ENCODE results near the gene EPB41L1.

The EPB41L1 gene

DNA sequence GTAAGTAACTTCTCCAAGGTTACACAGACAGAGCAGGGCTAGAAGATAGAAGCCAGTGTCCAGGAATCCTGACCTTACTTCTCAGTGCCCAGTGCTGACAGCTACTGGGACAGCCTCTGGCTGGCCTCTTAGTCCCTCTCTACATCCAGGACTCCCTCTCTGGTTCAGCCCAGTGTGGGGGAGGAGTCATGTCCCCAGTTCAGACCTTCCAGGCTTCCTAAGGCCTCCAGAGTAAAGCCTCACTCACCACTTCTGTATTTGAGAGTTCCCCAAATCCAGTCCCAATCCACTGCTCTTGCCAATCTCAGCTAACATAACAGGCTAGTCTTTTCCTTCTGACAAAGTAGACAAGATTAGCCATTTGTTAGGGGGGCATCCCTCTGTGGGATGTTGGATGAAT lies 36.9 kb upstream of the EPB41L1 start:
- TF ChIP-seq, protein P1, sequence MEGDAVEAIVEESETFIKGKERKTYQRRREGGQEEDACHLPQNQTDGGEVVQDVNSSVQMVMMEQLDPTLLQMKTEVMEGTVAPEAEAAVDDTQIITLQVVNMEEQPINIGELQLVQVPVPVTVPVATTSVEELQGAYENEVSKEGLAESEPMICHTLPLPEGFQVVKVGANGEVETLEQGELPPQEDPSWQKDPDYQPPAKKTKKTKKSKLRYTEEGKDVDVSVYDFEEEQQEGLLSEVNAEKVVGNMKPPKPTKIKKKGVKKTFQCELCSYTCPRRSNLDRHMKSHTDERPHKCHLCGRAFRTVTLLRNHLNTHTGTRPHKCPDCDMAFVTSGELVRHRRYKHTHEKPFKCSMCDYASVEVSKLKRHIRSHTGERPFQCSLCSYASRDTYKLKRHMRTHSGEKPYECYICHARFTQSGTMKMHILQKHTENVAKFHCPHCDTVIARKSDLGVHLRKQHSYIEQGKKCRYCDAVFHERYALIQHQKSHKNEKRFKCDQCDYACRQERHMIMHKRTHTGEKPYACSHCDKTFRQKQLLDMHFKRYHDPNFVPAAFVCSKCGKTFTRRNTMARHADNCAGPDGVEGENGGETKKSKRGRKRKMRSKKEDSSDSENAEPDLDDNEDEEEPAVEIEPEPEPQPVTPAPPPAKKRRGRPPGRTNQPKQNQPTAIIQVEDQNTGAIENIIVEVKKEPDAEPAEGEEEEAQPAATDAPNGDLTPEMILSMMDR (conservative IDR thresholded peaks at IDR 0.05; ENCODE audit: low read depth, low read length): no peak
- no peak for DNase-seq (ENCODE audit: low read depth)
- no peak overlapping the region for H3K4me3 ChIP-seq (ENCODE audit: low read length)

DNA sequence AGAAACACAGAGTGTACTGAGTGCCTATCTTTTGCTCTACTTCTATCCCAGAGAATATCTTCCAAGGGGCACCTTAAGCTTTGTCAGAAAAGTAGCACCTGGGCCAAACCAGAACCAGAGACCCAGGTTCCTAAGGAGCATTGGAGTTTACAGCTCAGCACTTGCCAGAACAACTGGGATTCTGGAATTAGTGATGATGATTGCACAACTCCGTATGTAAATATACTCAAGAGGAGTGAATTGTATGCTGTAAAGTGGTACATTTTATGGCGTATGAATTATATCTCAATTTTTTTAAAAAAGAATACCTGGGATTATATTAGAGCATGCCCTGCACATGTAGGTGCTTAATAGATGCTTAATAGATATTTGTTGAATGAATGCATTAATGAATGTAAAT lies 36.2 kb upstream of the EPB41L1 start:
- TF ChIP-seq, protein P1 (conservative IDR thresholded peaks at IDR 0.05; ENCODE audit: low read depth, low read length): no peak
- DNase-seq (ENCODE audit: low read depth): no peak
- H3K4me3 ChIP-seq (ENCODE audit: low read length): no peak overlapping the region

DNA sequence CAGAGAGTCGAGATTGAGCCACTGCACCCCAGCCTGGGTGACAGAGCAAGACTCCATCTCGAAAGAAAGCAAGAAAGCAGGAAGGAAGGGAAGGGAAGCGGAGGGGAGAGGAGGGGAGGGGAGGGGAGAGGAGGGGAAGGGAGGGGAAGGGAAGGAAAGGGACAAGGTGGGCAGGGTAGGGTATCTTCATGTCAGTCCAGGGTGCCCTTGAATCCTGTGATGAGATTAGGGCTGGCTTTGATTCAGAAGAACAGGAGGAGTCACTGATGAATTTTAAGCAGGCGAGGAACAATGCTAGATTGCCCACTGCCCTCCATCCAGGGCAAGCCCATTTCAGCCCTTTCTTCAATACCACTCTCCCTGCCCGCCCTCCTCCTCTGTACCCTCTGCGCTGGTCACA lies 35.0 kb upstream of the EPB41L1 start:
- TF ChIP-seq, protein P1 (conservative IDR thresholded peaks at IDR 0.05; ENCODE audit: low read depth, low read length): no peak
- no peak for DNase-seq (ENCODE audit: low read depth)
- H3K4me3 ChIP-seq (ENCODE audit: low read length): no peak overlapping the region

DNA sequence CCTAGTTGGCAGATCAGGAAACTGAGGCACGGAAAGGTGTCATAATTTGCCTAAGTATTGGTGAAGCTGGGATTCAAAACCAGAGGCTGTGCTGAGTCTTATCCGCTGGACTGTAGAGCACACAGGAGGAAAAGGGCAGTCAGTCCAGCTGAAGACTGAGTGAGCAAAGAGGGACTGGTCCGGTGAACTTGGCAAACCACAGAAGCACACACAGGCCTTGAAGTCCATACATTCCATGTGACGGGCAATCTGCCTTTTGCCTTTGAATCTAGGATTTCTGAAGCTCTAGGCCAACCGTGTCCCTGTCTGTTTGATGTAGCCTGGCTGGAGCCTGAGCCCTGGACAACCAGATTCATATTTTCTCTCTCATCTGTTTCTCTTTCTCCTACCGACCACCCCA lies 34.3 kb upstream of the EPB41L1 start:
- H3K4me3 ChIP-seq (ENCODE audit: low read length): no peak overlapping the region
- TF ChIP-seq, protein P1 (conservative IDR thresholded peaks at IDR 0.05; ENCODE audit: low read depth, low read length): no peak
- DNase-seq (ENCODE audit: low read depth): no peak

DNA sequence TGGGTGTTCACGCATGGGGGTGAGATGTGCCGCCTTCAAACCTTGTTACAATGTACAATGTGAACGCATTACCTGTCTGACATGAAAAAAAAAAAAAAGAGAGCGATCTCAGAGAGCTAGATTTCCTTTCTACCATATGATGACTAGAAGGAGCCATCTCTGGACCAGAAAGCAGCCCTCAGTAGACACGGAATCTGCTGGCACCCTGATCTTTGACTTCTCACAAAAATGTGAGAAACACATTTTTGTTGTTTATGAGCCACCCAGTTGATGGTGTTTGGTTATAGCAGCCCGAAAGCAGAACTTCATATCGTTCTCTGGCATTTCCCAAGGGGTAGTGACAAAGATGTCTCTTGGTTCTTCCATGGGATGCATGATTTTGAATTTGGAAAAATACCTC lies 33.5 kb upstream of the EPB41L1 start:
- H3K4me3 ChIP-seq (ENCODE audit: low read length): no peak overlapping the region
- TF ChIP-seq, protein P1 (conservative IDR thresholded peaks at IDR 0.05; ENCODE audit: low read depth, low read length): no peak
- no peak for DNase-seq (ENCODE audit: low read depth)

DNA sequence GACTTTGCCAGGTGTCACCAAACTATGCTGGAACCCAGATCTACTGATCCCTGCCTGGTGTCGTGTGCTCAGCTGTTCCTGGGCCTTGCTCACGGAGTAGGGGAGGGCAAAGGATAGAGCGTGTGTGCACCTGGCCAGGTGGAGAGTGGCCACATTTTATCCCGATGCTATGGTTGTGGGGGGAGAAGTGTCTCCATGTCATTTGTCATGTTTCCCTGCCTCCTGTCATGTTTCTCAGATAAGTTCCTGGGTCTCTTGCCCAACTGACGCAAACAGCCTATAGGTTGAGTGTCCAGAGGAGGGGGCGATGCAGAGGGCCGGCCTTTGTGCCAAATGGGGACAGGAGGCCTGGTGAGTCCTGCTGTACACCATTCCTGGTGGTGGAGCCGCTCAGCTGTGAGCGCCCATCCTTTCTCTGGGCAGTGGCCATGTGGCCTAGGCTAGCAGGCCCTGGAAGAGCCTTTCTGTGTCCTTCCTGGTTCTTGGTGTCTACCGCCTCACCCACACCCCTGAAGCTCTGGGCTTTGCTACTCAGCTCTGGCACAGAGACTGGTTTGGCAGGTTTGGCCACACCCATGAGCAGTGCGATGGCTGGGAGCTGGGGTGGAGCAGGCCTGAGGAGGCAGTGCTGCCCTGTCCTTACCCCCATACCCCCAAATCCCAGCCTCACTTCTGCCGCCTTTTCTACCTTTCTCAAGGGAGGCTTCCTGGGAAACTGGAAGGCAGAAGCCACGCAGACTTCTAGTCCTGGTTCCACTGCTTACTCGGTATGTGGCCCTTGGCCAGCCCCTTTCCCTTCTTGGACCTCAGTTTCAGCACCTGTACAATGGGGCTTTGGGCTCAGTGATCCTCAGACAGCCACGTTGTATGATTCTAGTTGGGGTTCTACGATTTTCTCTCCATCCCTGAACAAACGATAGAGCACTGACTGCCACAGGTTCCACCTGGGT lies 32.3 kb upstream of the EPB41L1 start:
- TF ChIP-seq, protein P1 (conservative IDR thresholded peaks at IDR 0.05; ENCODE audit: low read depth, low read length): no peak
- H3K4me3 ChIP-seq (ENCODE audit: low read length): no peak overlapping the region
- DNase-seq (ENCODE audit: low read depth): no peak

DNA sequence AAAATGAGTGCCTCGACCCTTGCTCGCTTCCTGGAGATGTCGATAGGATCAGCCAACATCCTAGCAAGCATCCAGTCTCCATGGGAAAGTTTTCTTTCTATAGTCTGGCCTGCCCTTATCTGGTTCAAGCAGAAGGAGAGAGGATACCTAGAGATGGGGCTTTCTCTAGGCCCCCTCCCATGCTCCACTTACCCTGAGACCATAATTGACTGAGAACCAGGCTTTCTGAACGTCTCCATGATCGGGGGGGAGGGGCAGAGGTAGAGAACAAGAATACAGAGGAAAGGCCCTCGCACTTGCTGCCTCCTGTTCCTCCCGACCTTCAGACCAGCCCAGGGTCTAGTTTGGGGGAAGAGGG lies 31.6 kb upstream of the EPB41L1 start:
- H3K4me3 ChIP-seq (ENCODE audit: low read length): no peak overlapping the region
- TF ChIP-seq, protein P1 (conservative IDR thresholded peaks at IDR 0.05; ENCODE audit: low read depth, low read length): no peak
- no peak for DNase-seq (ENCODE audit: low read depth)

All from retinal pigment epithelial cell (primary cell).